GM10248 (cell line): Measurements from ENCODE around the gene MSI2.

ENCODE experiments used
- CTCF ChIA-PET: fragments of 300-600 bp; sonication (Branson Sonifier 250); formaldehyde crosslinking; extraction: SDS; loops from one replicate; lab custom pipeline; 2021; ENCODE audit warnings: antibody characterized with exemption; lab: Yijun Ruan, JAX
- POLR2A ChIA-PET: fragments of 350-650 bp; sonication (Branson Sonifier 250); formaldehyde crosslinking; extraction: SDS; loops from one replicate; lab custom pipeline; 2020; ENCODE audit warnings: antibody characterized with exemption; lab: Yijun Ruan, JAX
- DNase-seq: peaks from one replicate; pipeline ENCODE4 v3.0.0; 2012; ENCODE audit errors: extremely low spot score
- CTCF ChIP-seq: IDR thresholded peaks from 2 replicates; pipeline ENCODE4 v1.5.1; 2012; ENCODE audit warnings: mild to moderate bottlenecking, low read depth; ENCODE audit errors: extremely low read depth, missing control alignments, control extremely low read depth

MSI2 gene

DNA sequence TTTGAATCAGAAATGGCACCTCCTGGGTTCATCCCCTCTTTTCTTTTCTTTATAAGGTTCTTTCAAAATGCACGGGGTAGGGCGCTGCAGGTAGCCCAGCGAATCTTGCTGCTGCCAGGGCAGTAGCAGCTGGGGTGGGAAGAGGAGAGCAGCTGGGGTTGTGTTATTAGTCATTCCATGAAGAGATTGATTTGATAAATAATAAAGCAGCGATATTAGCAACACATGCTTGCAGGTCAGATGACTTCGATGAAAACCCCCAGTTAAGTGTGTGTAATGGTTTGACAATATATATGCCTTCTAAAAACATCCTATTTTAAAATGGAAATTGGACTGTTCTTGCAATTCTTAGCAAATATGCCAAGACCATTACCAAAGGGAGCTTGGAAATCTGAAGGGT, 288.1 kb downstream of the MSI2 start:
- TF ChIP-seq CTCF = no peak
- POLR2A ChIA-PET = no interaction called here
- CTCF ChIA-PET = interaction anchor here (1.9 to 2.9 kb wide), 2 partner anchors 7 to 301 kb away, joined by 6 to 16 read pairs; no protein-coding TSS in a partner anchor
- DNase-seq = no peak

DNA sequence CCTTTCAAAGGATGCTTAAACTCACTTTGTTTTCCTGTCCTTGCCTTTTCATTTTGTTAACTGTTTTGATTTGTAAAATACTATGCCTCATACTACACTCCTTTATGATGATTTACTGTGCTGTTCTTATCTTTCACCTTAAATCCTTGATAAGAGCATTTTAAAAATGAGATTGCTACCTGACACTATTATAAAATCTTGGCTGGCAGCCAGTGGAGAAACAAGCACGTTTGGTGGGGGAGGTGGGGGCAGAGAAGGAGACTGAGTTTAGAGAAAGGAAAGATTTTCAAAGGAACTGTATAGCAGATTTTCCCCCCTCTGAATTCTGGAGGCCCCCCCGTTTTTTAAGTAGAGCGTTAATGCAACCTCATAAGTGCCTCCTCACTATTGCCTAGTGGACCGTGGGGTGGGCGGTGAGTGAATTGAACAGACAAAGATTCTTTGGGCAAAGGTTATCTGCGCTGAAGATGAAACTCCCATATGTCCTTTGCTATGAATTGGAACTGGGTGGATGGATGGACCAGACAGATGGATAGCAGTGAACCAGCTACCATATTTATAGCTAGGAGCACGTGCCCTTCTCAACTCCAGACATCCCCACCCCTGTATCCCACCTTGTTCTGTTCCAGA, 288.6 kb downstream of the MSI2 start:
- ChIA-PET POLR2A (no interaction called here), CTCF (interaction anchor here (2.9 kb wide), 1 partner anchor 7 kb away, joined by 16 read pairs; no protein-coding TSS in a partner anchor)
- no peak for TF ChIP-seq CTCF
- DNase-seq = no peak

DNA sequence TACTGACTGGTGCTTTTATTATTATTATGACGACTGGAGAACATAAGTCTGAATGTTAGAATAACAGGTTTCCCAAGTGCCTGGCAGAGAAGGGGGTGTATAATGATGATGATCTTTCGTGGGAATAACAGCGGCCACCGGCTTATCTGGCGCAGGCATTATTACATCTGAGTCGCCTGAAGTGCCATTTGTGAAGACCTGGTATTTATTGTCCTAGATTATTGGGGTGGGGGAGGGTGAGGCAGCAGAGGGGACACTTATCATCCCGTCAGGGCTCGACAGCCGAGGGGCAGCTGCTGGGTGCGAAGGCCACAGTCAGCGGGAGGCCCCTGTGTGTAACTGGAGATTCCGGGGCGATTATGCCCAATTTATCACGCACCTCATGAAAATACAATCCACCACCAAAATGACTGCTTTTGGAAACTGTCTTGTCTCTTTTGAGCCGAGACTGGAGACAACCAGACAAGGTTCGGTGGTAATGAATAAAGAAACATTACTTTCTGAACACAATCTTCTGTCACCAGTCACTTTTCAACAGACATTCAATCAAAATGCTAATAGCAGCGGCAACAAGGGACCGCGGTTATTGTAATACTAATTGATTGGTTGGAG, 289.5 kb downstream of the MSI2 start:
- no peak for DNase-seq
- CTCF ChIA-PET = no interaction called here
- POLR2A ChIA-PET = interaction anchor here (0.5 to 0.6 kb wide), 2 partner anchors 23 to 63 kb away, joined by 3 read pairs; no protein-coding TSS in a partner anchor
- no peak for TF ChIP-seq CTCF

GRCh38 chr17:57548421-57549410, 292.4 kb downstream of the MSI2 start:
- CTCF ChIA-PET = interaction anchor here (0.9 to 2.1 kb wide), 3 partner anchors 9 to 50 kb away, joined by 3 to 5 read pairs (median 4); no protein-coding TSS in a partner anchor
- POLR2A ChIA-PET = no interaction called here
- TF ChIP-seq CTCF = no peak
- no peak for DNase-seq

DNA sequence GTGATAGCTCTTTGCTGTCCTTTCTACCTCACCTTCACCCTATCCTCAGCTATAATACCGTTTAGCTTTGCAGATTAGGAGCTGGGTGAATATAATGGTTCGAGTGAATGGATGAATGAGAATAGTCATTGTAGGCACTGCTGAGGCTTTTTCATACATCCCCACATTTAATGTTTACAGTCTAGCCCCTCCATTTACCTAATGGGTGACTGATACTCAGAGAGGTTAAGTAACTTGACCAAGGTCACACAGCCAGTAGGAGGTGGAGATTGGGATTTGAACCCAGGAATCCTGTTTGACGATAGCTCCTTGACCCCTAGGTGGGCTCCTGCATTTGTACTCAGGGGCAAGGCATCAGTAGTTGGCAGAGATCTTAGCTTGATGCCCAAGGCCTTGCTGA, 293.1 kb downstream of the MSI2 start:
- DNase-seq = no peak
- TF ChIP-seq CTCF = no peak
- CTCF ChIA-PET = interaction anchor here (0.9 to 3.7 kb wide), 6 partner anchors 12 to 192 kb away, joined by 3 to 16 read pairs (median 4); no protein-coding TSS in a partner anchor
- POLR2A ChIA-PET = no interaction called here

GRCh38 chr17:57550016-57550415, 293.7 kb downstream of the MSI2 start:
- ChIA-PET POLR2A (no interaction called here), CTCF (interaction anchor here (0.9 to 3.7 kb wide), 8 partner anchors 10 to 193 kb away, joined by 3 to 16 read pairs (median 4); no protein-coding TSS in a partner anchor)
- no peak for DNase-seq
- TF ChIP-seq CTCF = no peak
